ENCODE measurements around the gene PSMG1.

Gene PSMG1

GRCh38 chr21:39188521-39189139 lies 5.4 kb upstream of the PSMG1 start:
- DNase-seq (ENCODE audit: low read depth in 1 of 2, low spot score in 1 of 2): no peak

GRCh38 chr21:39187141-39187540 lies 3.9 kb upstream of the PSMG1 start:
- no peak for DNase-seq (ENCODE audit: low read depth in 1 of 2, low spot score in 1 of 2)

DNA sequence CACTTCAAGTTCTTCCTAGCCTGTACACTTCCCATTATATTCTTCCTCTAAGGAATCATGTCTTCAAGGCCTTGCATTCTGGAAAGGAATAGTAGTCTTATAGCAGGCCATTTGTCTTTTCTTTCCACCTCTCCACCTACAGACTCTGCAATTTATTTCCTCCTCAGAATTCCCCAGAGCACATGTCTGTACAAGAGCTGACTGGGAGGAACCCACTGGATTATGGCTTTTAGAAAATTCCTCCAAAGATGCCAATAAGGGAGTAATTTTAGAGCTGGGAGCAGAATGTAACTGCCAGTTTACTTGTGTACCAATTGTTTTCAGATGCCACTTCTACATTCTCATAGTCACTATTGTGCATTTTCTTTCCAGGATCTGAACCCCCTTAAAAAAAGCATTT lies 3.4 kb upstream of the PSMG1 start:
- DNase-seq (ENCODE audit: low read depth in 1 of 2, low spot score in 1 of 2): no peak

- DNase-seq (ENCODE audit: low read depth in 1 of 2, low spot score in 1 of 2): no peak
Observed at GRCh38 chr21:39185157-39185556, 1.9 kb upstream of the PSMG1 start.

GRCh38 chr21:39184050-39184980 lies 1.1 kb upstream of the PSMG1 start:
- DNase-seq (ENCODE audit: low read depth in 1 of 2, low spot score in 1 of 2): no peak

DNA sequence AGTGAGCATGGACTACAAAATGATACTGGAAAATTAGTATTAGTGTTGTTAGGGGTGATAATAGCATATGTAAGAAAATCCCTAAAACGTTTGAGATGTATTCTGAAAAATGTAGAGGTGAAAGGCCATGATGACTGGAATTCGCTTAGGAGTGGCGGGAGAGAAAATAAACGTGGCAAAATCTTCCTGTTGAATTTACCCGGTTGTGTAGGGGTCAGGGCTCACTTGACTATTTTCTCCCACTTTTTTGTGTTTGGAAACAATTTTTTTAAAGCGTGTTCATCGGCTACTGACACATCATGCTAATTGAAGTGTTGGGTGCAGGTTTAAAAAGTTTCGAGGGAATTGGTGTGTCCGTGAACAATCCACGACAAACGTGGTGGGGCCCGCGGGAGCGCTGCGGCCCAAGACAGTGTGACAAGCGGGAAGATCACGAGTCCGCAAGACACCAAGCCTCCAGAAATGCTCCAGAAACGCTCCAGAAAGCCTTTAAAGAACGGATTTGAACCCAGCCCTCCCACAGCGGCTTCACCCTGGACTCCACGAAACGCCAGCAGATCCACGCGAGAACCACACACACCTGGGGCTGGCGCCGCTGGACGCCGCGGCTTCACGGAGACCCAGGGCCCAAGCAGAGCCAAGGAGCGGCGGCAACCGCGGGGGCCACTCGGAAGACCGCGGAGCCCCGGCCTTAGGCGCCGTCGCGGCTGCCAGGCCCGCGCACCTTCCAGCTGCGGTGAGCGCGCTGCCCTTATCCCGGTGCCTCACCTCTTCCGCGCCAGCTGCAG lies 573 bp downstream of the PSMG1 start:
- peak in 1 of 2 donors; percentile 1 for DNase-seq (ENCODE audit: low read depth in 1 of 2, low spot score in 1 of 2)

GRCh38 chr21:39182016-39182415 lies 1.2 kb downstream of the PSMG1 start:
- no peak for DNase-seq (ENCODE audit: low read depth in 1 of 2, low spot score in 1 of 2)

- no peak for DNase-seq (ENCODE audit: low read depth in 1 of 2, low spot score in 1 of 2)
Observed at GRCh38 chr21:39181205-39181818, 1.9 kb downstream of the PSMG1 start.

DNA sequence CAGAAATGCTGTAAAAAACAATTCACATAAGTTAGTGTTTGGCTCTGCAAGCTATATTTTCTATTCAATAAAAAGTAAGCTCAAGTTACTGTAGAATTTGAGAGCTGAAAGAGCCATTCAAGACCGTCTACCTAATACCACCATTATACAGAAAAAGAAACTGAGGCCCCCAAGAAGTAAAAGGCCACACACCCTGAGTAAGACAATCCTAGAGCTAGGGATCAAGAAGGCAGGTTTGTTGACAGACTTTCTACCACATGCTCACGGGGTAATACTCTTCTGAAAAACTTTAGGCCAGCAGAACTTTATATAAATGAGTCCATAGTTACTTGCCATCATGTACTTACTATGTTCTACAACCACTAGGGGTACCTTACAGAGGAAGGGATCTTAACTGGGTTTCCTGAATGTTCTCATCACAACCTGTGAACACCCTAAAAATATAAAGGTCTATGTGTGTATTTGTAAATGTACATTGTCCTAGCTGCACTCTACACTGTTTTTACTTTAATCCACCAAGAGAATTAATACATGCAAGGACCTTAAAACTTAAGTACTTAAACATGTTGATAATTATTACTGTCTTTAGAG lies 2.7 kb downstream of the PSMG1 start:
- no peak for DNase-seq (ENCODE audit: low read depth in 1 of 2, low spot score in 1 of 2)

DNA sequence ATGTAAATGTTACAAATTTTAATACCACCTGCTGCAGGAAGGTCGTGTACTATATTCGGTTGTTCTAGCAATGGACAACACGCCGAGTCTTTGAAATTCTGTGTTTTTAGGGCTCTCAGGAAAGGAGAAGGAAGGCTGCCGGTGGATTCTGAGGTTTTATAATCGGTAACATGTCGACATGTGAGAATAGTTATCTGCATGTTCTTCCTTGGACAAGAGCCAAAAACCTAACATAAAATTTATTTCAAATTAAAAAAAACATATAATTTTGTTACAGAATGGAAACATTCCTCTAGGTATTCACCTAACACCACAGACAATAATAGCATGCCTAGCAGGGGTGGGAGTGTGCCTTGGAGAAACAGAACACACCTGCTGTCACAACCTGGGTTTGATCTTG lies 4.8 kb downstream of the PSMG1 start:
- no peak for DNase-seq (ENCODE audit: low read depth in 1 of 2, low spot score in 1 of 2)

- no peak for DNase-seq (ENCODE audit: low read depth in 1 of 2, low spot score in 1 of 2)
Observed at GRCh38 chr21:39176271-39176709, 7.0 kb downstream of the PSMG1 start.

- DNase-seq (ENCODE audit: low read depth in 1 of 2, low spot score in 1 of 2): no peak
Observed at GRCh38 chr21:39175665-39176064, 7.6 kb downstream of the PSMG1 start.

DNA sequence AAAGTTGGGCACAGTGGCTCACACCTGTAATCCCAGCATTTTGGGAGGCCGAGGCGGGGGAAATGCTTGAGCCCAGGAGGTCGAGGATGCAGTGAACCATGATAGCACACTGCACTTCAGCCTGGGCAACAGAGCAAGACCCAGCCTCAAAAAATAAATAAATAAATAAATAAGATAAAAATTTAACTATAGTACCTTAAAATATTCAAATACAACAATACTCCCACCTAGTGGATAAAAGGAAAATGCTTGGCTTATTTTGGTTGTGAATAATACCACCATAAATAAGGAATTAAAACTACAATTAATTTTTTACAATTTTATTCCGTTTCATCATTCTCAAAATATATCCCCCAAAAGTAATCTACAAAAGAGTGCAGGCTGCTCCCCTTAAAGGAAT lies 8.1 kb downstream of the PSMG1 start:
- no peak for DNase-seq (ENCODE audit: low read depth in 1 of 2, low spot score in 1 of 2)

DNA sequence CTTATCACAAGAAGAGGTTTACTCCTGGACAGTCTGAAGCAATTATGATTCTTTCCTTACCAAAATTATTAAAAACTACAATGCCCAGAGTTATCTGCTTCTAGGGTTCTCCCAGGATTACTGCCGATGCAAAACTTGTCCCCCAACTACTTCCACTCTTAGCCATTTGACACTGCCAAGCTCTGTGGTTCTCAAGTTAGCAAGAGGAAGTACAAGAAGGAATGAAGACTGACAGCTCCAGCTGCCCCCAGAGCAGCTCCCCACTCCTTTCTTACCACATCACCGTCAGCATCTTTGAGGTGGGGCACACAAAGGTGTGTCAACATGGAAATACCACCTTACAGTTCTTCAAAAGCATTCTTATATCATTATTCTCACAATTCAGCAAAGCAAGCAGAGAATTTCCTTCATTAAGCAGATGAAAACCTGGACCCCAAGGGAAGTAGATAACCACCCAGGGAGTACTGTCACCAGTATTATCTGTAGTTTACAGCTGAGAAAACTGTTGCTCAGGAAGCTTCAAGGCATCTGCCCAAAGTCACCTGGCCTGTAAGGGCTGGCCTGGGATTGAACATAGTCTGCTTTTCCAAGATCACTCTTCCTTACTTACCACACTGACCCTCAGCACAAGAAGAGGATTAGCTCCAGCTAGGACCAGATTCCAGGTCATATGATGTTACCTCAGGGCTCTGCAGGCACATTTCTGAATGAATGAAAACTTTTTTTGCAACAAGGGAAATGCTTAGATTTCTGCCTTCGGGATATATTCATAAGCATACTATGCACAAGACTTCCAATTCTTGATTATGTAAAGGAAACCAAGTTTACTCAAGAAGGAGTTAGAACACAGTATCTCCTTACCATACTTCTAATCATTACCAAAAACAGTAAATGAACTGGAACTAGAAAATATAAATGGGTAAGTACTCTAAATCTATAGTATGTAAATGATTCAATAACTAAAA lies 9.3 kb downstream of the PSMG1 start:
- DNase-seq (ENCODE audit: low read depth in 1 of 2, low spot score in 1 of 2): no peak

DNA sequence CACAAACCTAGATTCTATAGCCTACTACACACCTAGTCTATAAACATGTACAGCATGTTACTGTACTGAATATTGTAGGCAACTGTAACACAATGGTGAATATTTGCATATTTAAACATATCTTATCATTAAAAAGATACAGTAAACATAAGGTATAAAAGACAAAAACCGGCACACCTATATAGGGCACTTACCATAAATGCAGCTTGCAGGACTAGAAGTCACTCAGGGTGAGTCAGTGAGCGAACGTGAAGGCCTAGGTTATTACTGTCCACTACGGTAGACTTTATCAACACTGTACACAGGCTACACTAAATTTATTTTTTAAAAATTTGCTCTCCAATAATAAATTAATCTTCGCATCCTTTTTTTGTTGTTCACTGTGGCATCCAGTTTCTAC lies 13.3 kb downstream of the PSMG1 start:
- no peak for DNase-seq (ENCODE audit: low read depth in 1 of 2, low spot score in 1 of 2)

DNA sequence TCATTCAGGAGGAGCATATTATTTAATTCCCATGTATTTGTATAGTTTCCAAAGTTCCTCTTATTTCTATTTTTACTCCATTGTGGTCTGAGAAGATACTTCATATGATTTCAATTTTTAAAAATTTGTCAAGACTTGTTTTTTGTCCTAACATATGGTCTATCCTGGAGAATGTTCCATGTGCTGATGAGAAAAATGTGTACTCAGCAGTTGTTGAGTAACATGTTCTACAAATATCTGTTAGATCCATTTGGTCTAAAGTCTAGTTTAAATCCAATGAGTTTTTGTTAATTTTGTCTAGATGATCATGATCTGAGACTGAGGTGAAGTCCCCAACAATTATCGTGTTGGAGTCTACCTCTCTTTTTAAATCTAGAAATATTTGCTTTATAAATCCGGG lies 14.5 kb downstream of the PSMG1 start:
- DNase-seq (ENCODE audit: low read depth in 1 of 2, low spot score in 1 of 2): no peak

- no peak for DNase-seq (ENCODE audit: low read depth in 1 of 2, low spot score in 1 of 2)
Observed at GRCh38 chr21:39164523-39164922, 18.7 kb downstream of the PSMG1 start.

DNA sequence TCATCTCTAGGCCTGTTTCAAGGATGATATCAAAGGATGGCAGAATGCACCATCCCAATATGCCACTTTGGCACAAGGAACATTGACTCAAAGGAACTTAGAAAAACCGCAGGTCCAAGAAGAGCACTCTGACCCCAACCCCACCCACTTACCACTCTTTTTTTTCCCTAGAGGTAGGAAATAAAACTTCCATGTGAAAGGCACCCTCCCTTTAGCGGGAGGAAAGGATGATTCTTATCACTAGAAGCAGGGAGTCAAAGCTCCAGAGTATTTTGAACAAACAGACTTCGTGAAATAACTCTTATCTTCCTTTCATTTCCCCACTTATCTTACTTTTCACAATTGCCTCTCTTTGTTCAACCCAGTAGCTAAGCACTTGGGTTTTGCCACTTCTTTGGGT lies 22.2 kb downstream of the PSMG1 start:
- no peak for DNase-seq (ENCODE audit: low read depth in 1 of 2, low spot score in 1 of 2)

DNA sequence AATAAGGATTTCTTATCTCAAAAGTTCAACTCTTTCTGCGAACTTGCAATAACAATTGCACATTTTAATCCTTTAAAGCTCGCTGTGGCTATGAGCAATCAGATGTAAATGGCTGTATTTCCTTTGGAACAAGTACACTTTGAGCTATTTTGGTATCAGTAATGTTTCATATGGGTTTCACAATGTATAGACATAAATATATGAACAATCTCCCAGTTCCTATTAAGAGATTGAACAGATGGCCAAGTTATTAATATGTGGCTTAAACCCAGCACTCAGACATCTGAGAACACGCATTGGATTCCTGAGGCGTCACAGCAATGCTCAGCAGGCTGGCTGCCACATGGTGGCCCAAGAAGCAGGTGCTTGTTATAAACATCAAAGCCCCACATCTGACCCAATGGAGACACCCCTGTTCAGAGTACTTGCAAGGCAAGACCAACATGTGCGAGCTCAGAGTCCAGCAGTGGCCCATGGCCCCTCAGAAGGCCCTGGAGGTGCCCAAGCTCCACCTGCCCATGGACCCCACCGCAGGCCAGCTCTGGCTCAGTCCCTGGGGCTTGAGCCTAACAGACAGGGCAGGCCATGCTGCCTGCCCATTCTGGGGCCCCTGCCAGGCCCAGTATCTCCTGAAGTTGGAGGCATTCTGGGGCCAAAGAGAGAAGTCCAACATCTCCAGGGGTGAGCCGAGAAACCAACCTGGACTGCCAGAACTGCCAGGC lies 23.7 kb downstream of the PSMG1 start:
- DNase-seq (ENCODE audit: low read depth in 1 of 2, low spot score in 1 of 2): no peak
